PC-3 (cell line): Measurements from ENCODE around the gene NTM.

Experiments
- EZH2 ChIP-seq: fragments of 300-600 bp; sonication (generic); IDR thresholded peaks from one replicate; pipeline ENCODE4 v1.6.1; 2017; ENCODE audit warnings: antibody characterized with exemption, mild to moderate bottlenecking, low read length; ENCODE audit not compliant: unreplicated experiment
- EZH2phosphoT487 ChIP-seq: fragments of 300-600 bp; sonication (generic); IDR thresholded peaks from 2 replicates; pipeline ENCODE4 v1.6.1; 2018; ENCODE audit warnings: mild to moderate bottlenecking, antibody characterized with exemption, low read length, borderline replicate concordance
- TF ChIP-seq, protein P1 (sequence below): fragments of 300-600 bp; sonication (generic); conservative IDR thresholded peaks from 2 replicates; pipeline ENCODE4 v1.5.1; 2017; ENCODE audit warnings: antibody characterized with exemption, low read depth, mild to moderate bottlenecking, low read length

- TF ChIP-seq EZH2 (no peak), EZH2phosphoT487 (no peak)
- TF ChIP-seq, protein P1, sequence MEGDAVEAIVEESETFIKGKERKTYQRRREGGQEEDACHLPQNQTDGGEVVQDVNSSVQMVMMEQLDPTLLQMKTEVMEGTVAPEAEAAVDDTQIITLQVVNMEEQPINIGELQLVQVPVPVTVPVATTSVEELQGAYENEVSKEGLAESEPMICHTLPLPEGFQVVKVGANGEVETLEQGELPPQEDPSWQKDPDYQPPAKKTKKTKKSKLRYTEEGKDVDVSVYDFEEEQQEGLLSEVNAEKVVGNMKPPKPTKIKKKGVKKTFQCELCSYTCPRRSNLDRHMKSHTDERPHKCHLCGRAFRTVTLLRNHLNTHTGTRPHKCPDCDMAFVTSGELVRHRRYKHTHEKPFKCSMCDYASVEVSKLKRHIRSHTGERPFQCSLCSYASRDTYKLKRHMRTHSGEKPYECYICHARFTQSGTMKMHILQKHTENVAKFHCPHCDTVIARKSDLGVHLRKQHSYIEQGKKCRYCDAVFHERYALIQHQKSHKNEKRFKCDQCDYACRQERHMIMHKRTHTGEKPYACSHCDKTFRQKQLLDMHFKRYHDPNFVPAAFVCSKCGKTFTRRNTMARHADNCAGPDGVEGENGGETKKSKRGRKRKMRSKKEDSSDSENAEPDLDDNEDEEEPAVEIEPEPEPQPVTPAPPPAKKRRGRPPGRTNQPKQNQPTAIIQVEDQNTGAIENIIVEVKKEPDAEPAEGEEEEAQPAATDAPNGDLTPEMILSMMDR, result no peak
Observed at GRCh38 chr11:131851964-131852755, 481.7 kb downstream of the NTM start.
